ENCODE results near the gene TCL1B. TPM values are rescaled to one million over a fixed set of nuclear protein-coding genes. Genes with fewer than 3 reads are reported as not detected.

Gene TCL1B
- total RNA-seq, 1 experiment from 2014 or later, result 3.6 TPM

DNA sequence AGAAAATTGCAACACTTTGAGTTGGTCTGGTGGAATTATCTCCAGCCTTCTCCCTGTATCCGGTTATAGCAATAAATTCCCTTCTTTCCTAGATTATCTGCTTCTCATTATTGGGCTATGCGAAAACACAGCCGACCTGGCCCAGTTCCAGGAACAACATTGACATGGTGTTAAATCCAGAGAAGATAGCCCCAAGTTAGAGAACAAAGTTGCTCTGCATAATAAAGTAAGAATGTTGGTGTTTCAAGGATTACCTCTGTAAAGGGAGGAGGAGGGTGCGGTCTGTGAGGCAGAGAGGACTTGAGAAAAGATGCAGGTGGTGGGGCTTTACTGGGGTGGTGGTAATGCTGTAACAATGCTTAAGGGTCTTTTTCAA, 15.6 kb downstream of the TCL1B start:
- Mint-ChIP-seq H3K4me3 (peak overlapping the region; percentile 31 to 55; a peak in 3 of 5 replicates), H3K27me3 (ENCODE audit: low read depth) (peaks cover 96% of the 10 kb centered on the region), H3K9me3 (peaks cover 0 to 3% of the 10 kb centered on the region in 2 experiments; a peak in 2 of 5 replicates), H3K36me3 (ENCODE audit: insufficient read depth in 1 of 3, low read depth in 3 of 3) (0 out of 7 replicates have a peak, but pooled peaks cover 0 to 3% (median 0%) of the 10 kb centered on the region in 3 experiments), H3K4me1 (peaks cover 45 to 47% of the 10 kb centered on the region in 2 experiments), H3K27ac (peak overlapping the region in 1 of 3 experiments; percentile 85; a peak in 2 of 7 replicates)
- H2BK5ac ChIP-seq (ENCODE audit: insufficient read length, low read length), result no peak overlapping the region
- H3K79me2 ChIP-seq (ENCODE audit: insufficient read depth, low read length), result no peaks in the 10 kb centered on the region
- H2BK12ac ChIP-seq (ENCODE audit: insufficient read length, low read depth, low read length), result no peak overlapping the region
- H3K18ac ChIP-seq (ENCODE audit: insufficient read length, low read depth, low read length), result no peak overlapping the region
- WGBS (ENCODE audit: extremely low coverage, insufficient read length, low lambda C conversion rate), result no CpG with 5 or more reads among the region's 4 CpGs
- H3K9ac ChIP-seq (ENCODE audit: extremely low read depth, insufficient read length, low read length), result no peak overlapping the region
- no peak overlapping the region for H3T11ph ChIP-seq (ENCODE audit: low read length)
- H3K56ac ChIP-seq (ENCODE audit: insufficient read length, low read depth, low read length), result no peak overlapping the region
- H3K27ac ChIP-seq (ENCODE audit: insufficient read length, low read depth, low read length), result no peak overlapping the region
- H2AK5ac ChIP-seq (ENCODE audit: insufficient read length, low read length), result no peak overlapping the region
- H3K9me3 ChIP-seq (ENCODE audit: control insufficient read depth, low read depth, low read length), result no peaks in the 10 kb centered on the region
- H3K4me1 ChIP-seq (ENCODE audit: insufficient read depth, low read length), result no peaks in the 10 kb centered on the region; the same call in 1 of the 2 replicates
- no peak overlapping the region for H2BK15ac ChIP-seq (ENCODE audit: low read depth, low read length)
- H4K8ac ChIP-seq (replicated peaks; ENCODE audit: insufficient read length, low read depth, low read length), result no peak overlapping the region
- peaks cover 44% of the 10 kb centered on the region for H3K27me3 ChIP-seq (ENCODE audit: insufficient read depth, low read length)
- peak overlapping the region; percentile 51 for H3K4me2 ChIP-seq (ENCODE audit: insufficient read depth, insufficient read length, low read length)
- H2AFZ ChIP-seq (ENCODE audit: low read length), result no peak overlapping the region
- no peak overlapping the region for H4K5ac ChIP-seq (ENCODE audit: insufficient read length, low read depth, low read length)
- H3K4ac ChIP-seq (ENCODE audit: low read depth, low read length), result no peak overlapping the region
- DNase-seq, result no peak
- H3K23ac ChIP-seq (ENCODE audit: insufficient read length, low read depth, low read length), result no peak overlapping the region
- H3K23me2 ChIP-seq (ENCODE audit: insufficient read length, low read depth, low read length, poor library complexity, severe bottlenecking), result no peaks in the 10 kb centered on the region
- H2BK120ac ChIP-seq (ENCODE audit: low read depth, low read length, poor library complexity, severe bottlenecking), result no peak overlapping the region
- no peak overlapping the region for H3K14ac ChIP-seq (ENCODE audit: insufficient read depth, low read length)
- no peaks in the 10 kb centered on the region for H4K20me1 ChIP-seq (ENCODE audit: control insufficient read depth, insufficient read depth, insufficient read length)
- H3K79me1 ChIP-seq (ENCODE audit: insufficient read depth, low read depth, low read length, poor library complexity, severe bottlenecking), result no peaks in the 10 kb centered on the region
- TF ChIP-seq, protein P1, sequence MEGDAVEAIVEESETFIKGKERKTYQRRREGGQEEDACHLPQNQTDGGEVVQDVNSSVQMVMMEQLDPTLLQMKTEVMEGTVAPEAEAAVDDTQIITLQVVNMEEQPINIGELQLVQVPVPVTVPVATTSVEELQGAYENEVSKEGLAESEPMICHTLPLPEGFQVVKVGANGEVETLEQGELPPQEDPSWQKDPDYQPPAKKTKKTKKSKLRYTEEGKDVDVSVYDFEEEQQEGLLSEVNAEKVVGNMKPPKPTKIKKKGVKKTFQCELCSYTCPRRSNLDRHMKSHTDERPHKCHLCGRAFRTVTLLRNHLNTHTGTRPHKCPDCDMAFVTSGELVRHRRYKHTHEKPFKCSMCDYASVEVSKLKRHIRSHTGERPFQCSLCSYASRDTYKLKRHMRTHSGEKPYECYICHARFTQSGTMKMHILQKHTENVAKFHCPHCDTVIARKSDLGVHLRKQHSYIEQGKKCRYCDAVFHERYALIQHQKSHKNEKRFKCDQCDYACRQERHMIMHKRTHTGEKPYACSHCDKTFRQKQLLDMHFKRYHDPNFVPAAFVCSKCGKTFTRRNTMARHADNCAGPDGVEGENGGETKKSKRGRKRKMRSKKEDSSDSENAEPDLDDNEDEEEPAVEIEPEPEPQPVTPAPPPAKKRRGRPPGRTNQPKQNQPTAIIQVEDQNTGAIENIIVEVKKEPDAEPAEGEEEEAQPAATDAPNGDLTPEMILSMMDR (conservative IDR thresholded peaks at IDR 0.05), result no peak
- no peak overlapping the region for H2BK20ac ChIP-seq (ENCODE audit: low read depth, low read length, poor library complexity, severe bottlenecking)
- no peak overlapping the region for H4K91ac ChIP-seq (ENCODE audit: insufficient read length, low read depth, low read length)
